ENCODE measurements around the gene C1QTNF9. TPM values are rescaled to one million over a fixed set of nuclear protein-coding genes. Genes with fewer than 3 reads are reported as not detected.

C1QTNF9 gene
- total and polyA plus RNA-seq, 2 of the 4 experiments (the other 2 are of a cell fraction) = 0.18 to 0.21 TPM

DNA sequence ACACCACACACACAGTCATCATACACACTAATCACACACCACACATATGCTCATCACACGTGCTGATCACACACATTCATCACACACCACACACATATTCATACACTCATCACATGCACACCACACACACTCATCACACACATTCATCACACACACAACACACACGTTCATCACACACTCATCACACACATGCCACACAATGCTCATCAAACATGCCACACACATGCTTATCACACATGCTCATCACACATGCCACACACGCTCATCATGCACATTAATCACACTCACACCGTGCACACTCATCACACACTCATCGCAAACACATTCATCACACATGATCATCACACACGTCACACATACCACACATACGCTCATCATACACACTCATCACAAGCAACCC, 47.5 kb downstream of the C1QTNF9 start:
- dilution Hi-C loops (cut with HindIII; ENCODE audit: low sequenced_read_pairs, unreplicated experiment) = no loop called here
- in situ Hi-C loops (cut with MboI; ENCODE audit: low sequenced_read_pairs) = no loop called here
- H3K14ac ChIP-seq (replicated peaks; ENCODE audit: low read depth, low read length) = no peak overlapping the region

More for the DNA sequence above, 47.5 kb downstream of the C1QTNF9 start:
- 76 to 100% methylated on average over 5 to 6 of the region's 7 CpGs for WGBS, 2 experiments (ENCODE audit: extremely low coverage in 2 of 2, insufficient read length in 1 of 2)
- Histone ChIP-seq H3K36me3 (ENCODE audit: control insufficient read depth, insufficient read depth, low read length) (no peaks in the 10 kb centered on the region), H2AFZ (replicated peaks; ENCODE audit: low read length, poor library complexity) (no peak overlapping the region), H3K9ac (ENCODE audit: low read depth, low read length) (no peak overlapping the region), H3K27me3 (ENCODE audit: control insufficient read depth, insufficient read depth, low read length) (peaks cover 5% of the 10 kb centered on the region; the same call in 1 of the 2 replicates), H4K20me1 (ENCODE audit: insufficient read depth, low read length) (no peaks in the 10 kb centered on the region), H2BK15ac (ENCODE audit: low read depth, low read length) (no peak overlapping the region), H2BK20ac (ENCODE audit: low read depth, low read length) (no peak overlapping the region), H2BK5ac (ENCODE audit: low read depth, low read length, poor library complexity, severe bottlenecking) (peak overlapping the region; percentile 38), H2AK9ac (replicated peaks; ENCODE audit: low read depth, low read length, poor library complexity) (no peak overlapping the region), H4K5ac (ENCODE audit: low read depth, low read length) (no peak overlapping the region), H4K91ac (ENCODE audit: insufficient read depth, low read depth, low read length) (no peak overlapping the region), H3K9me1 (ENCODE audit: insufficient read depth, low read length) (peaks cover 10% of the 10 kb centered on the region), H3K4me1 (ENCODE audit: control insufficient read depth, insufficient read depth, low read length) (no peaks in the 10 kb centered on the region), H3K27ac (ENCODE audit: insufficient read depth, low read length) (no peak overlapping the region), H3K4me2 (ENCODE audit: low read depth, low read length) (no peak overlapping the region), H3K4ac (ENCODE audit: low read depth, low read length) (no peak overlapping the region), H2BK120ac (ENCODE audit: low read depth, low read length) (no peak overlapping the region), H3K79me1 (ENCODE audit: low read depth in 1 of 2, low read length in 2 of 2) (no peaks in the 10 kb centered on the region), H3K23ac (ENCODE audit: low read depth, low read length) (no peak overlapping the region), H4K8ac (ENCODE audit: low read depth in 2 of 2, low read length in 2 of 2) (no peak overlapping the region), H3K56ac (ENCODE audit: extremely low read depth, insufficient read depth, low read length) (no peak overlapping the region), H3K4me3 (ENCODE audit: insufficient read depth, low read depth, low read length) (no peak overlapping the region), H3K18ac (ENCODE audit: low read depth, low read length) (no peak overlapping the region), H3K9me3 (ENCODE audit: control insufficient read depth, insufficient read depth, low read length) (peaks cover 4% of the 10 kb centered on the region; the same call in 1 of the 2 replicates), H2AK5ac (ENCODE audit: low read depth, low read length) (no peak overlapping the region)
- TF ChIP-seq CEBPB (IDR thresholded peaks at IDR 0.05; ENCODE audit: low read depth, low read length) = no peak
- no peak for TF ChIP-seq RAD21 (IDR thresholded peaks at IDR 0.05; ENCODE audit: low read length)
- TF ChIP-seq SMC3 (IDR thresholded peaks at IDR 0.05; ENCODE audit: low read depth, low read length) = no peak
- TF ChIP-seq, protein P1, sequence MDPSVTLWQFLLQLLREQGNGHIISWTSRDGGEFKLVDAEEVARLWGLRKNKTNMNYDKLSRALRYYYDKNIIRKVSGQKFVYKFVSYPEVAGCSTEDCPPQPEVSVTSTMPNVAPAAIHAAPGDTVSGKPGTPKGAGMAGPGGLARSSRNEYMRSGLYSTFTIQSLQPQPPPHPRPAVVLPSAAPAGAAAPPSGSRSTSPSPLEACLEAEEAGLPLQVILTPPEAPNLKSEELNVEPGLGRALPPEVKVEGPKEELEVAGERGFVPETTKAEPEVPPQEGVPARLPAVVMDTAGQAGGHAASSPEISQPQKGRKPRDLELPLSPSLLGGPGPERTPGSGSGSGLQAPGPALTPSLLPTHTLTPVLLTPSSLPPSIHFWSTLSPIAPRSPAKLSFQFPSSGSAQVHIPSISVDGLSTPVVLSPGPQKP (IDR thresholded peaks at IDR 0.05; ENCODE audit: borderline replicate concordance, low read depth, low read length) = no peak
- ChIA-PET POLR2A (ENCODE audit: unreplicated experiment) (no interaction called here), CTCF (no interaction called here)
- ATAC-seq (ENCODE audit: low read depth) (no peak), DNase-seq (no peak)
- intact Hi-C loops (cut with micrococcal nuclease) = no loop called here
- no TSS peak for BruUV-seq (replicated peaks)

Measured in IMR-90 (cell line).